ENCODE results near the gene CHST3. TPM values are rescaled to one million over a fixed set of nuclear protein-coding genes. Genes with fewer than 3 reads are reported as not detected.

The CHST3 gene
- total and polyA plus RNA-seq, 9 of the 15 experiments (the other 6 are each of a cell fraction or from before 2014, with no cell fraction given) = 0.01 to 1.3 (median 0.15) TPM

GRCh38 chr10:72049969-72050781, 86.0 kb downstream of the CHST3 start:
- intact Hi-C loops (cut with micrococcal nuclease) = loop anchor here (2.0 to 10.0 kb wide), 3 partner anchors 73 to 735 kb away; partner anchors contain the start of gene SLC29A3
- no TSS peak for BruUV-seq (replicated peaks)
- TF ChIP-seq HOMEZ (CRISPR knock-in tag; IDR thresholded peaks at IDR 0.05) (no peak), CBX8 (IDR thresholded peaks at IDR 0.05; ENCODE audit: borderline replicate concordance, extremely low read depth, low read depth, low read length, poor library complexity, severe bottlenecking) (no peak), ZNF830 (CRISPR knock-in tag; IDR thresholded peaks at IDR 0.05) (no peak), ZNF311 (CRISPR knock-in tag; IDR thresholded peaks at IDR 0.05) (no peak), SMAD2 (IDR thresholded peaks at IDR 0.05; ENCODE audit: low read depth, low read length) (no peak), BCOR (IDR thresholded peaks at IDR 0.05) (peak; percentile 63), ZNF121 (CRISPR knock-in tag; conservative IDR thresholded peaks at IDR 0.05) (no peak), THRAP3 (IDR thresholded peaks at IDR 0.05; ENCODE audit: borderline replicate concordance) (no peak), MTA3 (IDR thresholded peaks at IDR 0.05; ENCODE audit: borderline replicate concordance) (no peak), ZFP36 (IDR thresholded peaks at IDR 0.05; ENCODE audit: low read depth, low read length, partially characterized antibody) (peak; percentile 82), IRF2 (CRISPR knock-in tag; IDR thresholded peaks at IDR 0.05) (no peak), LCOR (CRISPR knock-in tag; IDR thresholded peaks at IDR 0.05) (no peak), YY1 (IDR thresholded peaks at IDR 0.05; ENCODE audit: borderline replicate concordance in 1 of 3, control insufficient read depth in 1 of 3, extremely low read depth in 1 of 3, insufficient read depth in 3 of 3, insufficient read length in 1 of 3, insufficient replicate concordance in 2 of 3, low read depth in 1 of 3, low read length in 2 of 3) (no peak), RBM25 (IDR thresholded peaks at IDR 0.05; ENCODE audit: low read depth, low read length, severe bottlenecking) (peak; percentile 42), PYGO2 (tag; IDR thresholded peaks at IDR 0.05) (no peak), ELK3 (CRISPR knock-in tag; IDR thresholded peaks at IDR 0.05) (no peak)
- TF ChIP-seq, protein P1, sequence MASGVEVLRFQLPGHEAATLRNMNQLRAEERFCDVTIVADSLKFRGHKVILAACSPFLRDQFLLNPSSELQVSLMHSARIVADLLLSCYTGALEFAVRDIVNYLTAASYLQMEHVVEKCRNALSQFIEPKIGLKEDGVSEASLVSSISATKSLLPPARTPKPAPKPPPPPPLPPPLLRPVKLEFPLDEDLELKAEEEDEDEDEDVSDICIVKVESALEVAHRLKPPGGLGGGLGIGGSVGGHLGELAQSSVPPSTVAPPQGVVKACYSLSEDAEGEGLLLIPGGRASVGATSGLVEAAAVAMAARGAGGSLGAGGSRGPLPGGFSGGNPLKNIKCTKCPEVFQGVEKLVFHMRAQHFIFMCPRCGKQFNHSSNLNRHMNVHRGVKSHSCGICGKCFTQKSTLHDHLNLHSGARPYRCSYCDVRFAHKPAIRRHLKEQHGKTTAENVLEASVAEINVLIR (CRISPR knock-in tag; IDR thresholded peaks at IDR 0.05) = no peak

More at GRCh38 chr10:72049969-72050781, 86.0 kb downstream of the CHST3 start:
- Histone ChIP-seq H3K27me3 (ENCODE audit: control insufficient read depth in 2 of 2, insufficient read depth in 2 of 2, low read length in 2 of 2) (peaks cover 0 to 14% of the 10 kb centered on the region in 2 experiments; a peak in 1 of 5 replicates), H3K79me2 (ENCODE audit: control insufficient read depth, insufficient read depth, low read length) (no peaks in the 10 kb centered on the region), H3K36me3 (ENCODE audit: control insufficient read depth, insufficient read depth, low read length) (no peaks in the 10 kb centered on the region), H3K27ac (ENCODE audit: extremely low read depth, low read depth, low read length) (no peak overlapping the region), H3K9me3 (replicated peaks; ENCODE audit: control insufficient read depth, insufficient read depth, low read depth, low read length) (peaks cover 9% of the 10 kb centered on the region), H3K9me1 (ENCODE audit: control insufficient read depth, insufficient read depth, low read length) (no peaks in the 10 kb centered on the region), H3K4me1 (replicated peaks in 1 of 2; ENCODE audit: control insufficient read depth in 2 of 2, insufficient read depth in 2 of 2, low read length in 2 of 2) (peaks cover 3 to 4% of the 10 kb centered on the region in 2 experiments; a peak in 2 of 5 replicates), H4K20me1 (replicated peaks; ENCODE audit: control insufficient read depth, insufficient read depth, low read length) (no peaks in the 10 kb centered on the region), H3K9ac (ENCODE audit: insufficient read depth in 1 of 2, low read depth in 2 of 2, low read length in 2 of 2) (no peak overlapping the region), H3K4me2 (ENCODE audit: insufficient read depth, low read length) (no peak overlapping the region), H2AFZ (ENCODE audit: low read depth, low read length) (no peak overlapping the region), H3K4me3 (no peak overlapping the region)
- in situ Hi-C loops (cut with MboI) = loop anchor here (5.0 to 10.0 kb wide), 2 partner anchors 153 to 735 kb away; partner anchors contain the start of gene SLC29A3
- ATAC-seq (no peak), FAIRE-seq (no peak), DNase-seq (ENCODE audit: extremely low read depth in 1 of 4, low spot score in 3 of 4) (no peak)
- POLR2A ChIA-PET = interaction anchor here (1.1 to 1.9 kb wide), 2 partner anchors 9 to 12 kb away, joined by 5 read pairs; no protein-coding TSS in a partner anchor
- 6% methylated on average over 5 of the region's 5 CpGs for WGBS (ENCODE audit: insufficient coverage, low coverage, missing lambda C conversion rate)
- CTCF ChIA-PET (ENCODE audit: low intra/inter-chr PET ratio) = interaction anchor here (0.5 to 6.7 kb wide), 5 partner anchors 153 to 1011 kb away, joined by 3 to 159 read pairs (median 4); no protein-coding TSS in a partner anchor

All from K562 (cell line).